Mucosa of descending colon (tissue), 3 donors: ENCODE measurements around the gene EIF1. TPM values are rescaled to one million over a fixed set of nuclear protein-coding genes. Genes with fewer than 3 reads are reported as not detected.

Experiments
- ATAC-seq: fragments of 200-7000 bp; cut with Tn5 transposase; one replicate; pipeline ENCODE4 v1.9.1; 2020; ENCODE audit warnings: mild to moderate bottlenecking, moderate library complexity
- DNase-seq, 3 donors: peaks; one replicate each; pipeline ENCODE4 v3.0.0-alpha.2; 2020
- H3K36me3 ChIP-seq: fragments of 200-600 bp; one replicate; pipeline ENCODE4 v1.8.0; 2021; ENCODE audit warnings: low read depth, mild to moderate bottlenecking
- H3K4me1 ChIP-seq: fragments of 200-600 bp; one replicate; pipeline ENCODE4 v1.8.0; 2021; ENCODE audit warnings: low read depth, mild to moderate bottlenecking
- H3K4me3 ChIP-seq: fragments of 200-600 bp; one replicate; pipeline ENCODE4 v1.8.0; 2021; ENCODE audit warnings: mild to moderate bottlenecking
- H3K9me3 ChIP-seq: fragments of 200-600 bp; one replicate; pipeline ENCODE4 v1.8.0; 2021; ENCODE audit warnings: mild to moderate bottlenecking
- intact Hi-C, 2 donors: fragments of 100-400 bp; cut with DNase I in 1 of 2; cut with micrococcal nuclease in 1 of 2; formaldehyde crosslinking; loops; one replicate each; pipeline versions ENCODE4 v1.11.0 to v1.11.1; 2022; cut with DNase I, micrococcal nuclease
- total RNA-seq, 3 donors: library from RNA; stranded (reverse); fragmentation: NEBNext Ultra II Directional in 2 of 3; extraction: Animal tissue kit (Norgen Biotek cat#: 25700) in 2 of 3; gene quantifications; one replicate each; pipeline versions ENCODE4 v1.2.1 to v1.2.4, GENCODE V29; 2021 to 2023
- TF ChIP-seq, protein P1 (sequence below): fragments of 200-600 bp; IDR thresholded peaks from one replicate; pipeline ENCODE4 v1.8.0; 2022; ENCODE audit warnings: antibody characterized with exemption, mild to moderate bottlenecking
- donor health status: DM: no; HTN: no; CAD: no; lungs with moderate emphysema.
- donor health status: DM: no; HTN: no; CAD: no.
- donor health status: DM: no; HTN: yes; CAD: no.

Gene EIF1
- total RNA-seq, 3 donors from 2014 or later = 547 to 915 (median 566) TPM

DNA sequence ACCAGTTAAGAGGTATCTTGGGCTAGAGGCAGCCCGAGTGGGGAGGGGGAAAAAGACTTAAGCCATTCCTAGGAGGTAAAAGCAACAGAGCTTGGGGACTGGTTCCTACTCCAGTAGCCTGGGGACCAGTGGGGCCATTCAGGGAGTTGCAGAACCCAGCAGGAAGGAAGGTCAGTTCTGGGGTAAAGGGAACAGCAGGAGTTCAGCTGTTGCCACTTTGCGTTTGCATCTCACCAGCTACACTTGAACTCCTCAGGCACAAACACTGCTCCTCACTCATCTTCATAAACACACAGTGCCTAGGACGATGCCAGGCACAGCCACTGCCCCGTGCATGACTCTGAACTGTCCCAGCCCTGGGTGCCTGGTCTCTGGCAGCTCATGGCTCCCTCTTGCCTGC, 41.8 kb downstream of the EIF1 start:
- no peaks in the 10 kb centered on the region for H3K9me3 ChIP-seq
- no peaks in the 10 kb centered on the region for H3K36me3 ChIP-seq
- peaks cover 9% of the 10 kb centered on the region for H3K4me1 ChIP-seq
- TF ChIP-seq, protein P1, sequence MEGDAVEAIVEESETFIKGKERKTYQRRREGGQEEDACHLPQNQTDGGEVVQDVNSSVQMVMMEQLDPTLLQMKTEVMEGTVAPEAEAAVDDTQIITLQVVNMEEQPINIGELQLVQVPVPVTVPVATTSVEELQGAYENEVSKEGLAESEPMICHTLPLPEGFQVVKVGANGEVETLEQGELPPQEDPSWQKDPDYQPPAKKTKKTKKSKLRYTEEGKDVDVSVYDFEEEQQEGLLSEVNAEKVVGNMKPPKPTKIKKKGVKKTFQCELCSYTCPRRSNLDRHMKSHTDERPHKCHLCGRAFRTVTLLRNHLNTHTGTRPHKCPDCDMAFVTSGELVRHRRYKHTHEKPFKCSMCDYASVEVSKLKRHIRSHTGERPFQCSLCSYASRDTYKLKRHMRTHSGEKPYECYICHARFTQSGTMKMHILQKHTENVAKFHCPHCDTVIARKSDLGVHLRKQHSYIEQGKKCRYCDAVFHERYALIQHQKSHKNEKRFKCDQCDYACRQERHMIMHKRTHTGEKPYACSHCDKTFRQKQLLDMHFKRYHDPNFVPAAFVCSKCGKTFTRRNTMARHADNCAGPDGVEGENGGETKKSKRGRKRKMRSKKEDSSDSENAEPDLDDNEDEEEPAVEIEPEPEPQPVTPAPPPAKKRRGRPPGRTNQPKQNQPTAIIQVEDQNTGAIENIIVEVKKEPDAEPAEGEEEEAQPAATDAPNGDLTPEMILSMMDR = no peak
- intact Hi-C loops = loop anchor here in 1 of 2 donors (10.0 kb wide), 1 partner anchor 154 kb away; no protein-coding TSS in a partner anchor
- H3K4me3 ChIP-seq = no peak overlapping the region
- DNase-seq = no peak
- ATAC-seq = no peak

DNA sequence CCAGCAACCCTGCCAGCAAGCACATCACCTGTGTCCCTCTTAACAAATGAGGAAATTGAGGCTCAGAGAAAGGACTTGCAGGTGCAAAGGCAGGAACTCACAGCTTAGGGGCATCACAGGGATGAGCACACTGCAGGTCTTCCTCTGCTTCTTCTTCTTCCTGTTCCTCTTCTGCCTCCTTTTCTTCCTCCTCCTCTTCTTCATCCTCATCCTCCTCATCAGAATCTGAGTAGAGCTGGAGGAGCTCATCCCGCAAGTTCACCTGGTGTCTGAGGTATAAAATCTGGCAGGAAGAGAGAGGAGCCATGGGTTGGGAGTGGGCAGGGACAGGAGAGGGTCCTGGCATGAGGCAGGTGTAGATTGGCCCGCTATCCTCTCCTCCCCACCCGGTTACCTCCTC, 43.2 kb downstream of the EIF1 start:
- H3K4me1 ChIP-seq = peaks cover 9% of the 10 kb centered on the region
- no peak for ATAC-seq
- no peaks in the 10 kb centered on the region for H3K36me3 ChIP-seq
- H3K9me3 ChIP-seq = no peaks in the 10 kb centered on the region
- intact Hi-C loops = loop anchor here in 1 of 2 donors (10.0 kb wide), 1 partner anchor 153 kb away; no protein-coding TSS in a partner anchor
- no peak overlapping the region for H3K4me3 ChIP-seq
- DNase-seq = no peak
- TF ChIP-seq, protein P1 = no peak

DNA sequence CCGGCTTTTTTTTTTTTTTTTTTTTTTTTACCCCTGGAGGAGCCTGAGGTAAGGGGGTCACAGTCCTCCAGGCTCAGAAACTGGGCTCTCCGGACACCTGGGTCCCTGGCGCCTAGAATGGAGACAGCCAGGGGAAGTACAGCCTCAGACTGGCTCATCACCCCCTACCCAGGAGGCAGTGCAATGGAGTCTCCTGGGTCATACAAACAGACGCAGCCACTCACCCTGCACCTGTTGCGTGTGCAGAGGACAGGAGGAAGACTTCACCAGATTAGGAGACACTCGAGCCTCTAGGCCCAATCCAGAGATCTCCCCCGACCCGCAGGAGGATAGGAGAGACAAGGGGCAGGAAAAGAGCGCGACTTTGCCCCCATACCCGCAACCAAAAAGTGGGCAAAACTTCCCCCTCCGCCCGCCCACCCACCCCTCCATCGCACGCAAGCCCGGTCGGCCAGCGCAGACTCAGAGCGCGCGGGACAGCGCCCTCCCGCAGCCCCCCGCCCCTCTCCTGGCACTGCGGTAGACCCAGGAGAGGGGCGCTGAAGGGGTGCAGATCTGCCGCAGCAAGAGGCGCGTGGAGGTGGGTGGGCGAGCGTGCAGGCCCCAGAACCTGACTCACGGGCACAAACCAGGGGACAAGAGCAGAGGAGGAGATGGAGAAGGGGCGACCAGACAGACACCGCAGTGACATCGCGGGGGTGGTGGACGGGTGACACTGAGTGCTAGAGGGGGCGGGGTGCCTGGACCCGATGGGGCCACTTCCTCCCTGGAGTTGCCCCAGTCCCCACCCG, 44.9 kb downstream of the EIF1 start:
- DNase-seq = no peak
- Histone ChIP-seq H3K4me1 (peaks cover 9% of the 10 kb centered on the region), H3K4me3 (no peak overlapping the region), H3K9me3 (no peaks in the 10 kb centered on the region), H3K36me3 (no peaks in the 10 kb centered on the region)
- ATAC-seq = no peak
- intact Hi-C loops = loop anchor here in 1 of 2 donors (10.0 kb wide), 1 partner anchor 151 kb away; no protein-coding TSS in a partner anchor
- TF ChIP-seq, protein P1 = no peak

DNA sequence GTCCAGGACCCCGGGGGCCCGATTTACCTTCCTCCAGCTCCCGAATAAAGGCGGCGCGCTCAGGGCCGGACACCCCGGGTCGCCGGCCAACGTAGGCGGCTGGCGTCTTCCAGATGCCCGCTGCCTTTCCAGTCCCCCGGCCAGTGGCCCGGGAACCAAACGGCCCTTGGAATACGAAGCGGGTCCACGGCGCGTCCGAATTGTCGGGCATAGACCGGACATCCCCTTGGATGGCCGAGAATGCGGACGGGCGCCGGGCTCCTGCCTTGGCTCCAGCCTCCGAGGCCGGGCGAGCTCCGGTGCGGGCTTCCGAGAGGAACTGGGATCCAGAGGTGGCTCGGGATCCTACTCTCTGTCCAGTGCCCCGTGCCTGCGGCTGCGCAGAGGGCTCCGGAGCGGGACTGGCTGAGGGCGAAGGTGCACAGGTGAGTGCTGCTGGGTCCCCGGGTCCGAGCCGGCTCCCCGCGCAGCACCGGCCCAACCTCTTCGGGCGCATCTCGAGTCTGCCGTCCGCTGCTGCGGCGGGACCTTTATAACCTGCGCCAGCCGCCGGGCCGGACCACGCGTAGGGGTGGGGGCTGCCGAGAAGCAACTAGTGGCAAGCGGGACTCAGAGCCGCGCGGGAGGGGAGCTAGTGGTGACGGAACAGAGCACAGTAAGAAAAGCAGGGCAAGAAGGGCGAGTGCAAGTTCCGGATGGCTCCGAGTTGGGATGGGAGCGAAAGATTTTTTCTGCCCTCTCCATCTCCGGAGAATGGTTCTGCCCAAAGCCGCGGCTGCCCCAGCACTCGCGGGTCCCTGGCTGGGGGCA, 45.7 kb downstream of the EIF1 start, which contains the start of gene HAP1:
Gene HAP1 (minus strand): TSS at position 505 of the 810 bp plus-strand sequence. CDS start 9 bp downstream, at position 496.
- intact Hi-C loops = loop anchor here in 1 of 2 donors (10.0 kb wide), 1 partner anchor 150 kb away; no protein-coding TSS in a partner anchor
- no peaks in the 10 kb centered on the region for H3K36me3 ChIP-seq
- H3K9me3 ChIP-seq = no peaks in the 10 kb centered on the region
- TF ChIP-seq, protein P1 = no peak
- ATAC-seq = peak; percentile 17
- DNase-seq = peak in 1 of 3 donors; percentile 47
- no peak within 1 kb of the TSS for H3K4me3 ChIP-seq
- peaks cover 9% of the 10 kb centered on the region for H3K4me1 ChIP-seq

DNA sequence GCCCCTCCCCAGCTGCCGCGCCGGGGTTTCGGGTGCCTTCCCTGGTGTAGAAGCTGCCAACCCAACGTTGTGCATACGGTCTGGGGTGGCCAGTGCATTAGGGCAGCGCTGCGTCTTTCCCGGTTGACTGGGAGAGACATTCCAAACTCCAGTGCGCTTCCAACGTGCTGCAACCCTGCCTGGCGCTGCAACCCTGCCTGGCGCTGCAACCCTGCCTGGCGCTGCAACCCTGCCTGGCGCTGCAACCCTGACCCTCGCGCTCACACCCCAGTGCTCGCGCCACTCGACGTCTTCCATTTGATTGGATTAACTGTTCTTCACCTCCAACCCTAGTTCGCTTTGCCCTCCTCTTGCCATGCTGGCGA, 46.2 kb downstream of the EIF1 start:
- no peak overlapping the region for H3K4me3 ChIP-seq
- intact Hi-C loops = loop anchor here (5.0 to 10.0 kb wide), 2 partner anchors 67 to 150 kb away; no protein-coding TSS in a partner anchor
- TF ChIP-seq, protein P1 = no peak
- no peaks in the 10 kb centered on the region for H3K9me3 ChIP-seq
- H3K4me1 ChIP-seq = peaks cover 9% of the 10 kb centered on the region
- H3K36me3 ChIP-seq = no peaks in the 10 kb centered on the region
- ATAC-seq (no peak), DNase-seq (no peak)
